GF-D8 (cell line): ENCODE measurements around the gene EIF5AL1.
"Not testable (repeated sequence)": the region's sequence is repeated elsewhere in the genome, so short reads cannot be mapped to it uniquely, and the experiment has no call there.

ENCODE experiments used
- DNase-seq: peaks from one replicate; lab custom pipeline; 2025; lab: John Stamatoyannopoulos, UW

EIF5AL1 gene

DNA sequence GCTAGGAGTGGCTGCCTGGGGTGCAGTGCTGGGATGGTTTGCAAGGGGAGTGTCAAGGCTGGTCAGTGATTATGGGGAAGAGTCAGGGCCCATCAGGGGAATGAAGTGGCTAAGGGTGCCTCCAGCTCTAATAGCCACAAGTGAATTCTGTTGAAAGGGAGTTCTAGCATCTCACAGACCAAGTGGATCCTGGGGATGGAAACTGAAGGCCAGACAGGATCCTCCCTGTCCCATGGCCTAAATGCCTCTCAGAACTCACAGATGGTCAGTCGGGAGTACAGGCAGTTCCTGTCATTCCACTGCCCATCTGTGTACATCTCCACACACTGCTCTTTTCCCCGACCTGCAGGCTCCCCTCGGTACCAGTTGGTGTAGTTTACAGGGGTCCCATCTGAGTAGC is 44.6 kb downstream of the EIF5AL1 start:
- DNase-seq, result not testable (repeated sequence)

DNA sequence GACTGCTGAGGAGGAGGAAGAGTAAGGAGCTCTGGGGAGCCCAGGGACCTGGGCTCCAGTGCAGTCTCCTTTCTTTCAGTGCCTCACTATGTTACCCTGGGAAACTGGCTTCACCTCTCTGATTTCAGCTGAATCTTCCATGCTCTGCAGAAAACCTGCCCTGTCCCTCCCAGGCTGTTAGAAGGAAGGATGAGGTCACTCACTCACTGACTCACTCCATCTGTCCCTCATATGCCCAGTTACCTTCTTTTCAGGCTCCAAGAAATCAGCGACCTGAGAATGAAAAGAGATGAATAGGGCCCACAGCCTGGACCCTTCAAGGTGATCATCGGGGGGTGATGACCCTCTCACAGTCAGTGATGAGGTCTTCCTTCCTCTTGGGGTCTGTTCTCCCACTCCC is 47.4 kb downstream of the EIF5AL1 start:
- DNase-seq, result no peak

GRCh38 chr10:79560160-79560709 is 47.9 kb downstream of the EIF5AL1 start, which contains the start of gene SFTPA2:
SFTPA2 (minus strand) TSS chr10:79560407; CDS start chr10:79559483, 924 bp downstream.
- no peak for DNase-seq

- no peak for DNase-seq
These were observed 48.9 kb downstream of the EIF5AL1 start for GRCh38 chr10:79561257-79561656.

GRCh38 chr10:79562135-79562756 is 49.9 kb downstream of the EIF5AL1 start:
- no peak for DNase-seq

DNA sequence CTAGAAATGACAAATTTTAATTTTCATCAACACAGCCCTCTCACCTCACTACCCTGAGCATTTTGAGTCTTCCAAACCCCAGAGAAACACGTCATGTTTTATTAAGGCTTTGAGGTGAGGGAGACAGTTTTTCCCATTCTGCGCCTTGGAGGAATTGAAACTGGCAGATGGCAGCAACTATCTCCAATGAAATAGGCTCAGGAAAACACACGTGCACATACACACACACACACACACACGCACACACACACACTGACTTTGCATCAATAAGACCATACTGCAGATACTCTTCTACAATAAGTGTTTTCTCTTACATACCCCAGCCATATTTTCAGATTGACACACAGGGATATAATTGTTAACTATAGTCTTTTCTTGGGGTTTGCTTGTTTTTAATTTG is 51.1 kb downstream of the EIF5AL1 start:
- DNase-seq, result no peak
